ENCODE data around the gene INPP4A.

INPP4A gene

DNA sequence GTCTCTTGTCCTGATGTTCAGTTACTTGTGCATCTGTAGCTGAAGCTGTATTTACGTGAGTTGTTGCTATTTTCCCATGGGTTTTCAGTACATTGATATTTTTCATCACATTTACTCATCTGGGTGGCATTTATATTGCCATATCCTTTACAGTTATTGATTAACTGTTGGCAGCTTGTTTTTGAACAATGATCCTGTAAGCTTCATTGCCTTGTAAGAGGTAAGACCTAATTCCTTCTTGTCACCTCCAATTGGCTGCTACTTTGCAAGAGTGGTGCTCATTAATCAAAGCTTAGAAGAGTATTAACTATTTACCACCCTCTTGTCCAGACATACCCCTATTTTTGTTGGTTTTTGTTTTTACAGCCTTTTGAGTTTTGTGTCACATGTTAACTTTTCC lies 88.9 kb downstream of the INPP4A start (continued):
- TF ChIP-seq ZNF8 (CRISPR knock-in tag; IDR thresholded peaks at IDR 0.05) (no peak), SNAI2 (CRISPR knock-in tag; IDR thresholded peaks at IDR 0.05) (no peak), ZFP30 (CRISPR knock-in tag; IDR thresholded peaks at IDR 0.05) (no peak), ZNF70 (CRISPR knock-in tag; IDR thresholded peaks at IDR 0.05) (no peak), ESRRG (CRISPR knock-in tag; IDR thresholded peaks at IDR 0.05) (no peak)

DNA sequence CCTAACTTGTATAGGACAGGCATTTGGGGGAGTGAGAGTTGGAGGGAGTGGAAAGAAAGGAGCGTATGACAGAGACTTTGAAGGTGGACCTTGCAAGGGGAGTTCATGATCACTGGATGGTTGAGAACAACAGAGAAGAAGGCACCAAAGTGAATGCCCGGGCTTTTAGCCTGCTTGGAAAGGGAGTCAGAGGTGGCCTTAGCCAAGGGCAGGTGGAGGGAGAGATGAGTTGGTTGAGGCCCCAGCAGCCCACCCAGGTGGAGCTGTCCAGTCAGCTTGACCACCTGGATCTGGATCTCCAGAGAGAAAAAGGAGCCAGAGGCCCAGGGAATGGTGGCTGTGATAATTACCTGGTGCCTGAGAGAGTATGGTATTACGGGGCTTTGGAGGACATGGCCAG lies 90.1 kb downstream of the INPP4A start:
- no peak for ATAC-seq
- TF ChIP-seq CSRNP3 (CRISPR knock-in tag; IDR thresholded peaks at IDR 0.05) (no peak), ZNF70 (CRISPR knock-in tag; IDR thresholded peaks at IDR 0.05) (no peak), POU6F1 (CRISPR knock-in tag; IDR thresholded peaks at IDR 0.05; ENCODE audit: borderline replicate concordance, low read depth) (no peak), SNAI2 (CRISPR knock-in tag; IDR thresholded peaks at IDR 0.05) (no peak), CREB5 (CRISPR knock-in tag; IDR thresholded peaks at IDR 0.05; ENCODE audit: low read depth) (no peak), PPARA (CRISPR knock-in tag; IDR thresholded peaks at IDR 0.05; ENCODE audit: borderline replicate concordance) (no peak)

DNA sequence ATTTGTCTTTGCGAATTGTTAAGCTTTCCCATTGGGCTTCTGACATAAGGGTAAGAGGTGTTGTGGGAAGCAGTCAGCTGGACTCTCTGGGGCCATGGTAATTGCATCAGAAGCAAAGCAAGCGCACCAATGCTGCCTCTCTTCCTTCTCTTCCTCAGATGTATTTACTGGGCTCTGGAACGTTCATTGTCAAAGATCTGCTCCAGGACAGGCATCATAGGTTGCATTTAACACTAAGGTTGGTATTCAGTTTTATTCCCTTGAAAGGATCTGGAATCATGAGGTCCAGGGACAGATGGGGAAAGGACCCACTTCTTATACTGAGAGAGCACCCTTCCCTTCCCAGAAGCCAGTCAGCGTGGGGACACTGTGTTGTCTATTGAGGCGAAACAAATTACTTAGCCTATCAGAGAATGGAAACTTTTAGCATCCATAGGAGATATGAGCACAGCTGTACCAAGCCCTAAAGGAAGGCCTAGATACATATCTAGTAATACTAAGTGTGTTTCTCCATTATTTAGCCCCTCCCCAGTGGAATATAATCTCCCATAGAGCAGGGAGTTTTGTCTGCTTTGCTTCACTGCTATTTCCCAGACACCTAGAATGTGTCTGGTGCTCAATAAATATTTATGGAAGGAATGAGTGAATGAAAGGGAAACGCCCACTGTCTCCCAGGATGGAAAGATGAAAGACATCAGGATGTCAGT lies 91.5 kb downstream of the INPP4A start:
- no peak for TF ChIP-seq ARNTL (CRISPR knock-in tag; IDR thresholded peaks at IDR 0.05; ENCODE audit: borderline replicate concordance, low read depth)
- no peak for TF ChIP-seq PPARA (CRISPR knock-in tag; IDR thresholded peaks at IDR 0.05; ENCODE audit: borderline replicate concordance)
- no peak for TF ChIP-seq CSDC2 (CRISPR knock-in tag; IDR thresholded peaks at IDR 0.05)
- TF ChIP-seq TSHZ2 (CRISPR knock-in tag; IDR thresholded peaks at IDR 0.05): no peak
- no peak for TF ChIP-seq POU6F1 (CRISPR knock-in tag; IDR thresholded peaks at IDR 0.05; ENCODE audit: borderline replicate concordance, low read depth)
- no peak for TF ChIP-seq CREB5 (CRISPR knock-in tag; IDR thresholded peaks at IDR 0.05; ENCODE audit: low read depth)
- no peak for TF ChIP-seq TCF4 (CRISPR knock-in tag; IDR thresholded peaks at IDR 0.05; ENCODE audit: borderline replicate concordance)
- TF ChIP-seq ZNF8 (CRISPR knock-in tag; IDR thresholded peaks at IDR 0.05): no peak
- TF ChIP-seq ISL1 (CRISPR knock-in tag; IDR thresholded peaks at IDR 0.05): no peak
- TF ChIP-seq SNAI2 (CRISPR knock-in tag; IDR thresholded peaks at IDR 0.05): no peak
- TF ChIP-seq GLIS3 (CRISPR knock-in tag; IDR thresholded peaks at IDR 0.05): no peak
- no peak for TF ChIP-seq ZNF70 (CRISPR knock-in tag; IDR thresholded peaks at IDR 0.05)
- no peak for TF ChIP-seq ESRRG (CRISPR knock-in tag; IDR thresholded peaks at IDR 0.05)
- TF ChIP-seq ZNF565 (CRISPR knock-in tag; conservative IDR thresholded peaks at IDR 0.05; ENCODE audit: low read depth): no peak
- TF ChIP-seq PATZ1 (CRISPR knock-in tag; IDR thresholded peaks at IDR 0.05; ENCODE audit: borderline replicate concordance): no peak
- no peak for TF ChIP-seq OSR1 (CRISPR knock-in tag; IDR thresholded peaks at IDR 0.05)
- TF ChIP-seq BACH2 (CRISPR knock-in tag; IDR thresholded peaks at IDR 0.05; ENCODE audit: borderline replicate concordance): no peak
- TF ChIP-seq ZFP3 (CRISPR knock-in tag; IDR thresholded peaks at IDR 0.05): no peak
- ATAC-seq: no peak

Data from SK-N-SH treated with all-trans-retinoic acid at 6 μM for 48 hours (cell line).